H9 (cell line): ENCODE measurements around the gene TPCN2. TPM values are rescaled to one million over a fixed set of nuclear protein-coding genes. Genes with fewer than 3 reads are reported as not detected.

Experiments used
- DNase-seq: peaks from one replicate; pipeline ENCODE4 v3.0.0-alpha.2; 2017
- H2AFZ ChIP-seq: one replicate; pipeline ENCODE4 v1.6.1; 2013; ENCODE audit warnings: mild to moderate bottlenecking, low read length, control low read depth, moderate library complexity
- H2AK5ac ChIP-seq: 2 replicates; pipeline ENCODE4 v1.6.1; 2013; ENCODE audit warnings: low read length, control low read depth, mixed read lengths; ENCODE audit not compliant: insufficient read length
- H2BK120ac ChIP-seq: one replicate; pipeline ENCODE4 v1.6.1; 2013; ENCODE audit warnings: low read depth, mild to moderate bottlenecking, low read length, control low read depth, inconsistent platforms; ENCODE audit not compliant: poor library complexity, severe bottlenecking
- H2BK12ac ChIP-seq: 2 replicates; pipeline ENCODE4 v1.6.1; 2013; ENCODE audit warnings: low read length, control low read depth, mixed read lengths, low read depth; ENCODE audit not compliant: insufficient read length
- H2BK15ac ChIP-seq: 2 replicates; pipeline ENCODE4 v1.6.1; 2013; ENCODE audit warnings: low read depth, low read length, control low read depth
- H2BK20ac ChIP-seq: one replicate; pipeline ENCODE4 v1.6.1; 2013; ENCODE audit warnings: low read depth, mild to moderate bottlenecking, low read length, control low read depth, inconsistent platforms; ENCODE audit not compliant: poor library complexity, severe bottlenecking
- H2BK5ac ChIP-seq: 2 replicates; pipeline ENCODE4 v1.6.1; 2013; ENCODE audit warnings: low read length, control low read depth, mixed read lengths; ENCODE audit not compliant: insufficient read length
- H3K14ac ChIP-seq: 2 replicates; pipeline ENCODE4 v1.6.1; 2013; ENCODE audit warnings: low read length, control low read depth; ENCODE audit not compliant: insufficient read depth
- H3K18ac ChIP-seq: 2 replicates; pipeline ENCODE4 v1.6.1; 2013; ENCODE audit warnings: low read depth, mild to moderate bottlenecking, mixed read lengths, low read length, control low read depth; ENCODE audit not compliant: insufficient read length
- H3K23ac ChIP-seq: 2 replicates; pipeline ENCODE4 v1.6.1; 2013; ENCODE audit warnings: low read length, control low read depth, mixed read lengths, low read depth; ENCODE audit not compliant: insufficient read length
- H3K23me2 ChIP-seq: 2 replicates; pipeline ENCODE4 v1.6.1; 2013; ENCODE audit warnings: low read depth, mild to moderate bottlenecking, mixed read lengths, low read length, control low read depth; ENCODE audit not compliant: insufficient read length, poor library complexity, severe bottlenecking
- H3K27ac ChIP-seq: 2 replicates; pipeline ENCODE4 v1.5.1; 2013; ENCODE audit warnings: low read length, control low read depth, mixed read lengths, low read depth; ENCODE audit not compliant: insufficient read length
- H3K27me3 ChIP-seq: 2 replicates; pipeline ENCODE4 v1.6.1; 2013; ENCODE audit warnings: low read length, control low read depth, inconsistent platforms; ENCODE audit not compliant: insufficient read depth
- H3K4ac ChIP-seq: 2 replicates; pipeline ENCODE4 v1.6.1; 2013; ENCODE audit warnings: low read depth, mild to moderate bottlenecking, control low read depth, inconsistent platforms, low read length, moderate library complexity
- H3K4me1 ChIP-seq: 2 replicates; pipeline ENCODE4 v1.6.1; 2013; ENCODE audit warnings: low read length, control low read depth, inconsistent platforms; ENCODE audit not compliant: insufficient read depth
- H3K4me2 ChIP-seq: 2 replicates; pipeline ENCODE4 v1.6.1; 2013; ENCODE audit warnings: low read length, control low read depth, mixed read lengths; ENCODE audit not compliant: insufficient read length, insufficient read depth
- H3K56ac ChIP-seq: 2 replicates; pipeline ENCODE4 v1.6.1; 2013; ENCODE audit warnings: low read depth, mild to moderate bottlenecking, mixed read lengths, low read length, control low read depth; ENCODE audit not compliant: insufficient read length
- H3K79me1 ChIP-seq: 2 replicates; pipeline ENCODE4 v1.6.1; 2013; ENCODE audit warnings: low read depth, mild to moderate bottlenecking, moderate library complexity, low read length, control low read depth, inconsistent platforms; ENCODE audit not compliant: insufficient read depth, poor library complexity, severe bottlenecking
- H3K79me2 ChIP-seq: 2 replicates; pipeline ENCODE4 v1.6.1; 2013; ENCODE audit warnings: low read length, control low read depth, inconsistent platforms; ENCODE audit not compliant: insufficient read depth
- H3K9ac ChIP-seq: 2 replicates; pipeline ENCODE4 v1.6.1; 2013; ENCODE audit warnings: low read length, control low read depth, mixed read lengths; ENCODE audit not compliant: insufficient read length; ENCODE audit errors: extremely low read depth
- H3K9me3 ChIP-seq: one replicate; pipeline ENCODE4 v1.6.1; 2013; ENCODE audit warnings: low read depth, low read length, inconsistent platforms; ENCODE audit not compliant: control insufficient read depth
- H3T11ph ChIP-seq: one replicate; pipeline ENCODE4 v1.6.1; 2013; ENCODE audit warnings: mild to moderate bottlenecking, low read length, control low read depth, inconsistent platforms
- H4K20me1 ChIP-seq: one replicate; pipeline ENCODE4 v1.6.1; 2013; ENCODE audit not compliant: control insufficient read depth, insufficient read length, insufficient read depth
- H4K5ac ChIP-seq: 2 replicates; pipeline ENCODE4 v1.6.1; 2013; ENCODE audit warnings: low read depth, mild to moderate bottlenecking, mixed read lengths, low read length, control low read depth; ENCODE audit not compliant: insufficient read length
- H4K8ac ChIP-seq: replicated peaks from 2 replicates; pipeline ENCODE4 v1.6.1; 2013; ENCODE audit warnings: low read length, control low read depth, mixed read lengths, low read depth; ENCODE audit not compliant: insufficient read length
- H4K91ac ChIP-seq: 2 replicates; pipeline ENCODE4 v1.6.1; 2013; ENCODE audit warnings: low read depth, mild to moderate bottlenecking, moderate library complexity, mixed read lengths, low read length, control low read depth; ENCODE audit not compliant: insufficient read length
- H3K27ac Mint-ChIP-seq, 3 experiments: 2 replicates in 2 of 3; 3 replicates in 1 of 3; pipeline ENCODE4 v1.8.0; 2020 to 2021; ENCODE audit warnings: mixed read lengths in 3 of 3, mild to moderate bottlenecking in 1 of 3, moderate library complexity in 1 of 3
- H3K27me3 Mint-ChIP-seq: 2 replicates; pipeline ENCODE4 v1.8.0; 2021; ENCODE audit warnings: low read depth, mild to moderate bottlenecking, moderate library complexity, mixed read lengths
- H3K36me3 Mint-ChIP-seq, 3 experiments: 2 replicates in 2 of 3; 3 replicates in 1 of 3; pipeline ENCODE4 v1.8.0; 2020 to 2021; ENCODE audit warnings: low read depth in 3 of 3, mixed read lengths in 3 of 3; ENCODE audit not compliant: insufficient read depth in 1 of 3
- H3K4me1 Mint-ChIP-seq, 2 experiments: 2 replicates each; pipeline ENCODE4 v1.8.0; 2020; ENCODE audit warnings: mixed read lengths in 2 of 2
- H3K4me3 Mint-ChIP-seq, 2 experiments: 2 replicates in 1 of 2; 3 replicates in 1 of 2; pipeline ENCODE4 v1.8.0; 2020 to 2021; ENCODE audit warnings: mild to moderate bottlenecking in 2 of 2, mixed read lengths in 2 of 2, moderate library complexity in 1 of 2
- H3K9me3 Mint-ChIP-seq, 2 experiments: 2 replicates in 1 of 2; 3 replicates in 1 of 2; pipeline ENCODE4 v1.8.0; 2020; ENCODE audit warnings: mild to moderate bottlenecking in 2 of 2, mixed read lengths in 2 of 2, moderate library complexity in 1 of 2
- CTCF ChIP-seq: fragments of 200-600 bp; sonication (generic); conservative IDR thresholded peaks from 3 replicates; pipeline ENCODE4 v1.8.0; 2021; ENCODE audit warnings: antibody characterized with exemption, mild to moderate bottlenecking
- WGBS: extraction: QIAGEN DNeasy Blood & Tissue Kit; methylation state at CpG from one replicate; pipeline ENCODE4 v1.1.7; 2013; ENCODE audit warnings: missing lambda C conversion rate, low lambda C conversion rate, mixed read lengths; ENCODE audit not compliant: insufficient read length; ENCODE audit errors: extremely low coverage; 5-methylcytosine and 5-hydroxymethylcytosine counted together
- total RNA-seq: library from RNA; stranded (reverse); gene quantifications from 2 replicates; pipeline ENCODE4 v1.2.1, GENCODE V29; 2021

Gene TPCN2
- total RNA-seq, 1 experiment from 2014 or later, result 16.8 TPM

- Histone ChIP-seq H3K56ac (no peak overlapping the region), H3K4me2 (no peak overlapping the region), H3K18ac (no peak overlapping the region), H4K20me1 (no peaks in the 10 kb centered on the region), H4K91ac (no peak overlapping the region), H3K9ac (no peak overlapping the region), H3T11ph (no peak overlapping the region), H2BK12ac (no peak overlapping the region), H2BK20ac (no peak overlapping the region), H2BK120ac (no peak overlapping the region), H4K8ac (no peak overlapping the region), H3K27me3 (no peaks in the 10 kb centered on the region), H3K79me2 (no peaks in the 10 kb centered on the region), H3K4me1 (no peaks in the 10 kb centered on the region; the same call in 1 of the 2 replicates), H3K9me3 (no peaks in the 10 kb centered on the region), H3K79me1 (no peaks in the 10 kb centered on the region), H3K23me2 (no peaks in the 10 kb centered on the region), H3K27ac (no peak overlapping the region), H2AK5ac (no peak overlapping the region), H3K4ac (no peak overlapping the region), H3K14ac (no peak overlapping the region), H2AFZ (no peak overlapping the region), H2BK5ac (no peak overlapping the region), H4K5ac (no peak overlapping the region), H2BK15ac (no peak overlapping the region), H3K23ac (no peak overlapping the region)
- no peak for DNase-seq
- WGBS, result no CpG with 5 or more reads among the region's 15 CpGs
- peaks cover 9 to 10% of the 10 kb centered on the region in 2 experiments; a peak in 4 of 5 replicates for H3K9me3 Mint-ChIP-seq
- peaks cover 0 to 5% of the 10 kb centered on the region in 2 experiments; a peak in 2 of 4 replicates for H3K4me1 Mint-ChIP-seq
- no peak overlapping the region for H3K27ac Mint-ChIP-seq
- H3K27me3 Mint-ChIP-seq, result peaks cover 13% of the 10 kb centered on the region
- no peak for TF ChIP-seq CTCF
- H3K36me3 Mint-ChIP-seq, result peaks cover 0 to 4% (median 0%) of the 10 kb centered on the region in 3 experiments; a peak in 3 of 7 replicates
- H3K4me3 Mint-ChIP-seq, result no peak overlapping the region
Observed at GRCh38 chr11:69160296-69161116, 111.8 kb downstream of the TPCN2 start.
